LNCAP (cell line): Measurements from ENCODE around the gene BRME1.

Source experiments
- CTCF ChIP-seq: fragments of 450-650 bp; IDR thresholded peaks from 2 replicates; pipeline ENCODE4 v1.5.1; 2017; ENCODE audit warnings: mild to moderate bottlenecking

Gene BRME1

GRCh38 chr19:13931391-13932148 is 25.7 kb upstream of the BRME1 start:
- TF ChIP-seq CTCF = no peak

- TF ChIP-seq CTCF = no peak
Observed at GRCh38 chr19:13930402-13930801, 24.5 kb upstream of the BRME1 start.

- TF ChIP-seq CTCF = no peak
Observed at GRCh38 chr19:13929956-13930355, 24.0 kb upstream of the BRME1 start.

- TF ChIP-seq CTCF = no peak
Observed at GRCh38 chr19:13929340-13929739, 23.4 kb upstream of the BRME1 start.

GRCh38 chr19:13926715-13927114 is 20.8 kb upstream of the BRME1 start:
- TF ChIP-seq CTCF = no peak

GRCh38 chr19:13926010-13926409 is 20.1 kb upstream of the BRME1 start:
- TF ChIP-seq CTCF = no peak

GRCh38 chr19:13923194-13923987 is 17.5 kb upstream of the BRME1 start:
- no peak for TF ChIP-seq CTCF
